Measurements from ENCODE around the gene MYDGF.
A peak's percentile ranks its signal among the peaks of the same experiment; 100 is the strongest.

MYDGF gene

DNA sequence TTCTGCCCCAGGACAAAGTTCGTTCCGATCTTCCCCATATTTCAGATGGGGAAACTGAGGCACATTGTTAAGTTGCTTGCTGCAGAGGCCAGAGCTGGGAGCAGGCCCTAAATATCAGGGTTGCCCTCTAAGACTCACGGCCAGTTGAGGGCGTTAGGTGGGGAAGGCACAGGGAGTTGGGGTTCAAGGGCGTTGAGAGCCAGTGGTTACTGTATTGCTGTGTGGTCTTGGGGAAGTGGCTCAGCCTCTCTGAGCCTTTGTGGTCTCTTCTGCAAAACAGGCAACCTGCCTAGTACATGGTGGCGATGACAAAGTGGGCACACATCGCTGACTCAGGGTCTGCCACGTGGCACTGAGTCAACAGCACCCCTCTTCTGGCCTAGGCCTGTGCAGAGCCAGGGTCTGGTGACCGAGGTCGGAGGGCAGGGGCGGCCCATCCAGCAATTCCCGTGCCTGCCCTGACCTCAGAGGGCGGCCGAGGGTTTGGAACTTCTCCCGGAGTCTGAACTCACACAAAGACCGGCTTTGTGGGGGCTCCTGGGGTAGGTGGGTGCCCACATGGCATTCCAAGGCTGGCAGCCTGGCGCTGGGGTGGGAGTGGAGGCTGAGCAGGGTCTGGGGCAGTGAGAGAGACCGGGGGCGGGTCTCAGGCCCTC is 20.6 kb downstream of the MYDGF start:
- TF ChIP-seq, protein P1, sequence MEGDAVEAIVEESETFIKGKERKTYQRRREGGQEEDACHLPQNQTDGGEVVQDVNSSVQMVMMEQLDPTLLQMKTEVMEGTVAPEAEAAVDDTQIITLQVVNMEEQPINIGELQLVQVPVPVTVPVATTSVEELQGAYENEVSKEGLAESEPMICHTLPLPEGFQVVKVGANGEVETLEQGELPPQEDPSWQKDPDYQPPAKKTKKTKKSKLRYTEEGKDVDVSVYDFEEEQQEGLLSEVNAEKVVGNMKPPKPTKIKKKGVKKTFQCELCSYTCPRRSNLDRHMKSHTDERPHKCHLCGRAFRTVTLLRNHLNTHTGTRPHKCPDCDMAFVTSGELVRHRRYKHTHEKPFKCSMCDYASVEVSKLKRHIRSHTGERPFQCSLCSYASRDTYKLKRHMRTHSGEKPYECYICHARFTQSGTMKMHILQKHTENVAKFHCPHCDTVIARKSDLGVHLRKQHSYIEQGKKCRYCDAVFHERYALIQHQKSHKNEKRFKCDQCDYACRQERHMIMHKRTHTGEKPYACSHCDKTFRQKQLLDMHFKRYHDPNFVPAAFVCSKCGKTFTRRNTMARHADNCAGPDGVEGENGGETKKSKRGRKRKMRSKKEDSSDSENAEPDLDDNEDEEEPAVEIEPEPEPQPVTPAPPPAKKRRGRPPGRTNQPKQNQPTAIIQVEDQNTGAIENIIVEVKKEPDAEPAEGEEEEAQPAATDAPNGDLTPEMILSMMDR (conservative IDR thresholded peaks at IDR 0.05; ENCODE audit: low read depth), result no peak
- CTCF ChIA-PET, result interaction anchor here (0.9 kb wide), 1 partner anchor 12 kb away, joined by 3 read pairs; no protein-coding TSS in a partner anchor
- H3K27ac ChIP-seq, result peak overlapping the region; percentile 23
- POLR2A ChIA-PET (ENCODE audit: low non-redundant PET), result no interaction called here
- no peak for DNase-seq (ENCODE audit: low spot score)

DNA sequence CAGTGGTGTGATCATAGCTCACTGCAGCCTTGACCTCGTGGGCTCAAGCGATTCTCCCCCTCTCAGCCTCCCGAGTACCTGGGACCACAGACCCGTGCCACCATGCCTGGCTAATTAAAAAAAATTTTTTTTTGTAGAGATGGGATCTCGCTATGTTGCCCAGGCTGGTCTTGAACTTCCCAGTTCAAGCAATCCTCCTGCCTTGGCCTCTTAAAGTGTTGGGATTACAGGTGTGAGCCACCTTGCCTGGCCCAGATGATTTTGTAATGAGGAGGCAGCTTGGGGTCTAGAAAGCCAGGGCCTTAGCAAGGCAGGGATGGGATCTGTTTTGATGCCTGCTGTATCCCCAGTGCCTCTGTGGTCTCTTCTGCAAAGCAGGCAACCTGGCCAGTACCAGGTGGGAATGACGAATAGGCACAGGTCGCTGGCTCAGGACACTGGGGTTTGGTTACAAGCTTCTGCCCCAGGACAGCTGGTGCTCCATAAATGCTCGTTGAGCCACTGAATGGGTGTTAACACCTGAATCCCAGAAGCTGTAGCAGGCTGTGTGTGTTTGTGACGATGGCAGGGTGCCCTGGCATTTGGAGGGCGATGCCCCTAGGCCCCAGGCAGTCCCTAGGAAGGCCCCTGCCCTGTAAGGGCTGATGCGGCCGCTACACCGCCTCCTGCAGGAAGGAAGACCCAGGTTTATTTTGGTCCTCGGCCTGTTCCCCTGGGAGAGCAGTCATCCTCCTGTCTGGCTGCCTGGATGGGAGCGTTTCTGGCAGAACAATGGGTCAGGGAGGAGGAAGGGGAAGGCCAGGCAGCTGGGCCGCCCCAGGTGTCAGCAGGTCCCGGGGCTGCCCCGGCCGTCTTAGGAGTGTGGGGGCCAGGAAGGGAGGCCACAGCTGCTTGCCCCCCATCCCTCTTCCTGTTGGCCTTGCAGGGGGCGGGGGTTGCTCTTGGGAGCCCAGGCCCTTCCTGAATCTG is 22.2 kb downstream of the MYDGF start:
- DNase-seq (ENCODE audit: low spot score), result no peak
- TF ChIP-seq, protein P1 (conservative IDR thresholded peaks at IDR 0.05; ENCODE audit: low read depth), result no peak
- ChIA-PET POLR2A (ENCODE audit: low non-redundant PET) (no interaction called here), CTCF (interaction anchor here (0.5 to 1.4 kb wide), 2 partner anchors 15 to 877 kb away, joined by 3 to 5 read pairs; no protein-coding TSS in a partner anchor)
- H3K27ac ChIP-seq, result peak overlapping the region; percentile 14

DNA sequence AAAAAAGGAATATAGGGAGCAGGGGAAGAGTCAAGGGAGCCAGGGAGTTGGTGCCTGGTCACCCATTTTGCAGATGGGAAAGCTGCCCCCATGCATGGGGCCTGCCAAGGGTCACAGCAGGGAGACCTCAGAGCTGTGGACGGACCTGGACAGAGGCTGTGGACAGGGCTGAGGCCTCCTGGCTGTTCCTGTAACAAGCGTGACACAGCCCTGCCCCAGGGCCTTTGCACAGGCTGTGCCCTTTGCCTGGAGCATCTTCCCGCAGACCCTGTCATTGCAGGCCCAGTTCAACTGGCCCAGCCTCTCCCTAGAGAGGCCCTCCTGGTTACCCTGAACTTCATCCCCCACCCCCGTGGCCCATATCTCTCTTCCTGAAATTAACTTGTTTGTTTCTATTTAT is 24.4 kb downstream of the MYDGF start:
- TF ChIP-seq, protein P1 (conservative IDR thresholded peaks at IDR 0.05; ENCODE audit: low read depth), result no peak
- ChIA-PET CTCF (no interaction called here), POLR2A (ENCODE audit: low non-redundant PET) (no interaction called here)
- H3K27ac ChIP-seq, result no peak overlapping the region
- no peak for DNase-seq (ENCODE audit: low spot score)

DNA sequence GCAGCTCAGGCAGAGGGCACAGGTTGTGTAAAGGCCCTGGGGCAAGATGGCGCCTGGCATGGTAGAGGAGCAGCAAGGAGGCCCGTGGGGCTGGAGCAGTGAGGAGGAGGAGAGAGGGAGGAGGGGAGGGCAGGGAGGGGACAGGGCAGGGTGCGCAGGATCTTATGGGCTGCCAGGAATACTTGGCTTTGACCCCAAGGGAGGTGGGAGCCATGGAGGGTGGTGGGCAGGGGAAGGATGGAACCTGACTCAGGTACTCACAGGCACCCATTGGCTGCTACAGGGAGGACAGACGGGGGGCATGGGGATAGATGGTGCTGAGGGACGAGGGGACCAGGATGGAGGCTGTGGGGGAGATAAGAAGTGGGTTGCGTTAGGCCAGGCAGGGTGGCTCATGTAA is 27.5 kb downstream of the MYDGF start:
- ChIA-PET CTCF (interaction anchor here (0.6 kb wide), 1 partner anchor 63 kb away, joined by 3 read pairs; no protein-coding TSS in a partner anchor), POLR2A (ENCODE audit: low non-redundant PET) (interaction anchor here (0.6 to 0.7 kb wide), 2 partner anchors 15 to 575 kb away, joined by 3 to 5 read pairs; no protein-coding TSS in a partner anchor)
- DNase-seq (ENCODE audit: low spot score), result no peak
- peak overlapping the region; percentile 37 for H3K27ac ChIP-seq
- TF ChIP-seq, protein P1 (conservative IDR thresholded peaks at IDR 0.05; ENCODE audit: low read depth), result no peak

DNA sequence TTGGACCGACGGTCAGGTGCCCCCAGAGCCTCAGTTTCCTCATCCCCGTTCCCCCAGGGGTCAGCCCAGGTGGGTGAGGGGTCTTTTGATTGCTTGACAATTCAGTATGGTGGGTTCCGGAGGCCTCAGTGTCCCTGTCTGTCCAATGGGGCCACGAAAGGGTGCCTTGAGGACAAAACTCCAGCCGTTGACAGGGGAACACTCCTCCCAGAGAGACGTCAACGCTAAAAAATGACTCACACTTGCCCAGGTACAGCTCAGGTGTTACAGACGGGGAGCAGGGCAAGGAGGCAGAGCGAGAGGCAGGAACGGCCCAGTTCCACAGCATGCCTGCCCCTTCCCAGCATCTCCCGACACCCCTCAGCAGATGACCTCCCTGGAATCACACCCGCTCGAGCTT is 29.0 kb downstream of the MYDGF start:
- CTCF ChIA-PET, result interaction anchor here (0.6 kb wide), 1 partner anchor 798 kb away, joined by 4 read pairs; no protein-coding TSS in a partner anchor
- DNase-seq (ENCODE audit: low spot score), result peak; percentile 30
- POLR2A ChIA-PET (ENCODE audit: low non-redundant PET), result no interaction called here
- H3K27ac ChIP-seq, result peak overlapping the region; percentile 77
- TF ChIP-seq, protein P1 (conservative IDR thresholded peaks at IDR 0.05; ENCODE audit: low read depth), result no peak

DNA sequence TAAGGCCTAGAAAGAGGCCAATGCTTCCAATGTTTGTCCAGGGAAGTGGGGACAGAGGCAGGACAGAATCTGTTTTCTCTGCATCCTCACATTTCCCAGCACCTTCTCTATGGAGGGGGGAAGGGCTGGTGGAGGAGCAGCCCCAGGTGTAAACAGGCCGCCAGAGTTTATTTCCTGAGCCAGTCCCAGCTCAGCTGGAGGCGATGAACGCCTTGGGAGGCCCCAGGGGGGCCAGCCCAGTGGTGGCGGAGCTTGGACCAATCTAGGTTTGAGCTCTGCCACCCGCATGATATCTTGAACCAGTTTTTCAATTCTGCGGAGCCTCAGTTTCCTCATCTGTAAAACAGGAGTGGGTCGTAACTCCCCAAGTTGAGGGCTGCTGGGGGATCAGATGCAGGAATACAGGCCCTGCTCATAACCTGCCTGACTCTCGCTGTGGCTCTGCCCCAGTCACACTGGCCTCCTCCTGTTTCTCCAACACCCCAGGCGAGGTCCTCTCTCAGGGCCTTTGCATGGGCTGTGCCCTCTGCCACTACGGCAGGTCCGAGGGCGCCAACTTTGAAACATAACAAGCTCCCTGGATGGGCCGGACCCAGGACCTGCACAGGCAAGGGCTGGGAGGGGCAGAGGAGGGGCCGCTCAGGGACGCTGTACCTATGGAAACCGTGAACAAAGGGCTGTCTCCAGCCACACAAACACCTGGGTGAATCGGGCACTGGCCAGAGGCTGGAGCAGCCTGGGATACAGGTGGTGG is 29.7 kb downstream of the MYDGF start:
- no peak for DNase-seq (ENCODE audit: low spot score)
- POLR2A ChIA-PET (ENCODE audit: low non-redundant PET), result no interaction called here
- TF ChIP-seq, protein P1 (conservative IDR thresholded peaks at IDR 0.05; ENCODE audit: low read depth), result no peak
- H3K27ac ChIP-seq, result peak overlapping the region; percentile 77
- CTCF ChIA-PET, result interaction anchor here (0.7 to 1.0 kb wide), 2 partner anchors 73 to 117 kb away, joined by 3 to 4 read pairs; no protein-coding TSS in a partner anchor

Data from RWPE1 (cell line).